Adrenal gland (tissue), 12 donors: ENCODE measurements around the gene WNT7A. TPM values are rescaled to one million over a fixed set of nuclear protein-coding genes. Genes with fewer than 3 reads are reported as not detected.

ENCODE experiments used
- DNase-seq, 7 donors: peaks; one replicate each; pipeline ENCODE4 v3.0.0-alpha.2; 2019 to 2020
- H3K27ac ChIP-seq, 5 donors: fragments of 200-600 bp; sonication (generic) in 4 of 5; 1 replicate in 3 of 5; 2 replicates in 2 of 5; pipeline versions ENCODE4 v1.5.1 to v1.8.0; 2016 to 2020; ENCODE audit warnings: mild to moderate bottlenecking in 1 of 5
- H3K27me3 ChIP-seq: fragments of 200-600 bp; 2 replicates; pipeline ENCODE4 v1.8.0; 2021
- H3K36me3 ChIP-seq, 2 donors: fragments of 200-600 bp; replicated peaks in 1 of 2; 1 replicate in 1 of 2; 2 replicates in 1 of 2; pipeline versions ENCODE4 v1.5.1 to v1.8.0; 2018 to 2022
- H3K4me1 ChIP-seq, 2 donors: fragments of 200-600 bp; replicated peaks in 1 of 2; 1 replicate in 1 of 2; 2 replicates in 1 of 2; pipeline versions ENCODE4 v1.5.1 to v1.8.0; 2018 to 2021
- H3K4me3 ChIP-seq, 4 donors: fragments of 200-600 bp; sonication (generic) in 3 of 4; one replicate each; pipeline ENCODE4 v1.5.1; 2016 to 2018
- H3K9me3 ChIP-seq, 3 donors: fragments of 200-600 bp; sonication (generic) in 1 of 3; replicated peaks in 1 of 3; 1 replicate in 2 of 3; 2 replicates in 1 of 3; pipeline versions ENCODE4 v1.5.1 to v1.8.0; 2016 to 2021
- CTCF ChIP-seq, 6 experiments: fragments of 450-650 bp in 4 of 6; fragments of 200-600 bp in 2 of 6; sonication (generic) in 1 of 6; IDR thresholded peaks; 1 replicate in 5 of 6; 2 replicates in 1 of 6; pipeline versions ENCODE4 v1.5.1 to v1.8.0; 2016 to 2021; ENCODE audit warnings: antibody characterized with exemption in 6 of 6, mild to moderate bottlenecking in 2 of 6, moderate library complexity in 1 of 6
- POLR2A ChIP-seq, 2 donors: fragments of 450-650 bp; IDR thresholded peaks; one replicate each; pipeline ENCODE4 v1.6.1; 2017; ENCODE audit warnings: antibody characterized with exemption in 2 of 2, mild to moderate bottlenecking in 2 of 2, moderate library complexity in 1 of 2
- WGBS, 4 donors: extraction: QIAGEN DNeasy Blood & Tissue Kit in 2 of 4; methylation state at CpG; one replicate each; pipeline versions ENCODE4 v1.1.5 to v1.1.7; 2013 to 2017; 5-methylcytosine and 5-hydroxymethylcytosine counted together
- intact Hi-C, 2 donors: fragments of 100-400 bp; cut with DNase I; formaldehyde crosslinking; loops; one replicate each; pipeline versions ENCODE4 v1.14.1 to v1.15.0; 2022 to 2023
- polyA plus RNA-seq, 3 donors: library from polyadenylated mRNA; stranded (reverse); fragments of 200-250 nt in 2 of 3; fragments of 350-450 nt in 1 of 3; fragmentation: Illumina TruSeq in 1 of 3; extraction: RNeasy Lipid Tissue Mini Kit (QIAGEN cat#74804) in 1 of 3; gene quantifications; one replicate each; pipeline ENCODE4 v1.2.3, GENCODE V29; 2013 to 2014
- total RNA-seq, 9 donors: library from RNA; depleted of rRNA in 4 of 9; stranded (reverse); fragments of >200 nt in 4 of 9; fragments of 120-200 nt in 1 of 9; fragmentation: NEBNext Ultra II Directional in 1 of 9; extraction: Animal tissue kit (Norgen Biotek cat#: 25700) in 1 of 9; gene quantifications; one replicate each; pipeline versions ENCODE4 v1.1.0 to v1.2.4, GENCODE V29; 2013 to 2023
- donor health status: healthy with polysubstance abuse.
- donor health status: Bipolar disorder and iron deficiency.
- donor health status: DM: yes; HTN: yes; CAD: no.
- donor health status: DM: no; HTN: no; CAD: no.
- donor health status: DM: no; HTN: no; CAD: no.
- donor health status: DM: yes; HTN: yes; CAD: no.

The WNT7A gene
- total and polyA plus RNA-seq, 12 donors: under 0.01 TPM; not detected in 11

GRCh38 chr3:13891492-13892073 lies 11.7 kb upstream of the WNT7A start:
- no peaks in the 10 kb centered on the region for H3K27me3 ChIP-seq
- H3K9me3 ChIP-seq: no peaks in the 10 kb centered on the region
- WGBS, 4 donors: 81 to 85% (median 83%) methylated on average over 5 of the region's 5 CpGs
- no peak overlapping the region for H3K4me3 ChIP-seq
- intact Hi-C loops: no loop called here
- H3K4me1 ChIP-seq: peaks cover 0 to 6% of the 10 kb centered on the region in 2 donors
- no peak overlapping the region for H3K27ac ChIP-seq
- no peak for DNase-seq
- H3K36me3 ChIP-seq: no peaks in the 10 kb centered on the region
- TF ChIP-seq CTCF (IDR thresholded peaks at IDR 0.05): no peak
- no peak for TF ChIP-seq POLR2A (IDR thresholded peaks at IDR 0.05)

GRCh38 chr3:13891017-13891392 lies 11.1 kb upstream of the WNT7A start:
- Histone ChIP-seq H3K27me3 (no peaks in the 10 kb centered on the region), H3K4me3 (no peak overlapping the region), H3K4me1 (peaks cover 0 to 1% of the 10 kb centered on the region in 2 donors), H3K27ac (no peak overlapping the region), H3K9me3 (no peaks in the 10 kb centered on the region), H3K36me3 (no peaks in the 10 kb centered on the region)
- intact Hi-C loops: no loop called here
- TF ChIP-seq CTCF (IDR thresholded peaks at IDR 0.05) (no peak), POLR2A (IDR thresholded peaks at IDR 0.05) (no peak)
- no peak for DNase-seq

GRCh38 chr3:13890377-13891016 lies 10.6 kb upstream of the WNT7A start:
- intact Hi-C loops: no loop called here
- Histone ChIP-seq H3K27me3 (no peaks in the 10 kb centered on the region), H3K36me3 (no peaks in the 10 kb centered on the region), H3K27ac (peak overlapping the region in 1 of 5 donors; percentile 34), H3K9me3 (no peaks in the 10 kb centered on the region), H3K4me3 (no peak overlapping the region), H3K4me1 (no peaks in the 10 kb centered on the region)
- 25 to 44% (median 33%) methylated on average over 5 to 13 of the region's 13 CpGs for WGBS, 4 donors
- TF ChIP-seq CTCF (IDR thresholded peaks at IDR 0.05) (no peak), POLR2A (IDR thresholded peaks at IDR 0.05) (no peak)
- DNase-seq: peak in 3 of 7 donors; percentile 25 to 34 (median 32)

- Histone ChIP-seq H3K9me3 (no peaks in the 10 kb centered on the region), H3K4me3 (no peak overlapping the region), H3K4me1 (no peaks in the 10 kb centered on the region), H3K36me3 (no peaks in the 10 kb centered on the region), H3K27ac (no peak overlapping the region), H3K27me3 (no peaks in the 10 kb centered on the region)
- TF ChIP-seq POLR2A (IDR thresholded peaks at IDR 0.05) (no peak), CTCF (IDR thresholded peaks at IDR 0.05) (no peak)
- 94 to 100% (median 94%) methylated on average over 1 of the region's 1 CpG; no CpG with 5 or more reads in 1 of the 4 donors for WGBS, 4 donors
- intact Hi-C loops: no loop called here
- DNase-seq: no peak
These were observed 8.7 kb upstream of the WNT7A start for GRCh38 chr3:13888576-13888975.
